T1000 (cell line): Measurements from ENCODE around the gene CDH12.

Experiments
- DNase-seq: peaks from one replicate; lab custom pipeline; 2025; ENCODE audit warnings: mixed read lengths; lab: John Stamatoyannopoulos, UW

The CDH12 gene

GRCh38 chr5:22764736-22765135 is 88.4 kb downstream of the CDH12 start:
- no peak for DNase-seq

DNA sequence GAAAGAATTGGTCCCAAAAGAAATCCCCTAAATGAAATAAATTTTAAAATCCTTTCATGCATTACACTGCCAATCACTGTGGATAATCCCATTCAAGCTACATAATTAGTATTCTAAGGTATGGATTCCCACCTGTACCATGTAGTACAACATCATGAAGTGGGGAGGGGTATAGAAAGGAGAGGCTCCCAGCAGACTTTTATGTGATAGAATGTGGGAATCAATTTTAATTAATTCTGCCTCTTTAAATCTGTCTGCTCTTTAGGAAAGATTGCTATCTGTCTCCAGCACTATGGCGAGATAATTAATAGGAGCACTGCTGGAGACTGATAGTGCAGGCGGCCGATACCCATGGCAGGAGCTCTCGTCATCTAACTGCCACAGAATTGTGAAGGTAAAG is 95.4 kb downstream of the CDH12 start:
- no peak for DNase-seq

- DNase-seq: no peak
Measured at GRCh38 chr5:22754155-22754554, 99.0 kb downstream of the CDH12 start.

GRCh38 chr5:22751536-22751935 is 101.6 kb downstream of the CDH12 start:
- no peak for DNase-seq

DNA sequence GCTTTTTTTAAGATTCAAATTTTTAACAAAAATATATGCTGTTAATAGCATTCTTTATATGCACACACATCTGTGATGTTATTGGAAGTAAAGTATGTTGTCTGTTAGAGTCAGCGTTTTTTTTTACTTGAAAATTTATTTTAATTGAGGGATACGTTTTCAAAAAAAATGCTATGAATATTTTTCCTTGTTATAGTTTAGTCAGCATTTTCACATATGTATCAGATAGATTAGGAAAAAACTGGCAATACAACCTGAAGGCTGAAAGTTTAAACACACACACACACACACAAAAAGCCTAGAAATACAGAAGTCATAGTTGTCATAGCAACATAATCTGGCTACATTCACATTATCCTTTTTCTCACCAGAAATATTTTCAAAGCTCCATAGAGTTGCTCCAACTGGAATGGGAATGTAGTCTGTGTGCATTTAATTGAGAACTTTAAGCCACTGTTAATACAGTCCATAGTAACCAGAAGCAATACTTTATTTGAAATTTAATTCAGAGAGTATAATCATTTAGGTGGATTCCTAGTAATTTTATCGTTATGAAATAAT is 116.6 kb downstream of the CDH12 start:
- DNase-seq: no peak

DNA sequence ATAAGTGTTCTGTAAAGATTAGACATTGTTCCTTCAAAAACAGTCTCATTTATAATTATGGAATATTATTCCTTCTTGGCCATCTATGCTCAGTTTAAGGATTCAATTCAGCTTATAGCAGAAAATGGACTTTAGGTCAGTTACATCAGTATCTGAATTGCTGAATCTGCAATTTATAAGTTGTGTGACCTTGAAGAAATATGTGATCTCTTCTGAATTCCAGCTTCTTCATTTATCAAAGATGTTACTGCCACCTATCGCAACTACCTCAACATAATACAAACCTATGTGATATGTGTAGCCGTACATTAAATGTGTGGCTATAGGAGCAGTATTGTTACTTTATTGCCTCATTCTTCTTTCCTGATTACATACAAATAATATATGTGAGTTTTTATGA is 118.2 kb downstream of the CDH12 start:
- DNase-seq: no peak

- no peak for DNase-seq
Measured at GRCh38 chr5:22728610-22729009, 124.5 kb downstream of the CDH12 start.

GRCh38 chr5:22722491-22722890 is 130.7 kb downstream of the CDH12 start:
- no peak for DNase-seq

DNA sequence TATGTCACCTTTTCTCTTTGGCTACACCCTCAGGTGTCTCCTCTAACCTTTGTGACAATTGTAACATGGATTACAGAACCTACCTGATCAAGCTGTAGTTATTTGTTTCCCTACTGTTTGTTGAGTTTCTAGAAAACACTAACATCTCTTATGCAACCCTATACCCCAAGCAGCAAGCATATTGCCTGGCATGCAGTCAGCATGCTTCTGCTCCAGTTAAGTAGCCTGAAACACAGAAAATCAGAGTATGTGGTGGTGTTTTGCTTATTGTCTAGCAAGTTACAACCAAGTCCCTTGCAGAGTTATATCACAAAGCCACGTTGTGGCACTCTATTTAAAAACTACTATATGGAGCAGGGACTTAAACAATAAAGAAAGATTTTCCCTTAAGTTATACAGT is 131.1 kb downstream of the CDH12 start:
- DNase-seq: no peak

- no peak for DNase-seq
Measured at GRCh38 chr5:22719842-22720241, 133.3 kb downstream of the CDH12 start.

DNA sequence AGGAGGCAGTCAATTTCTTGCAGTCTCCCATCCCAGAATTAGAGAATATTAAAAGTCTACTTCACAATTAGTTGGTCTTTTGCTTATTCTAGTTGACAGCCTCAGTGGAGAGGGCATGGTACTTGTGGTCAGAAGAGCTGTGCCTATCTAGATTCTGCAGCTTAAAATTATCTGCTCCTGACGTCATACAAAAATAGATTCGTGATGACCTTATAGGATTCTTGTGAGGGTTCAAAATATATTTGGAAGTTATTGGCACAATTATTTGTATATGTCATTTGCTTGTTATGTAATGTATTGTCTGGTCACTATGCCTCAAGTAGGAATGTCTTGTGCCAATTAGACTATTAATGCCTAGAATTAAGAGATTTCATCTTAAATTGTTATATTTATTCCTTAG is 142.5 kb downstream of the CDH12 start:
- DNase-seq: no peak

DNA sequence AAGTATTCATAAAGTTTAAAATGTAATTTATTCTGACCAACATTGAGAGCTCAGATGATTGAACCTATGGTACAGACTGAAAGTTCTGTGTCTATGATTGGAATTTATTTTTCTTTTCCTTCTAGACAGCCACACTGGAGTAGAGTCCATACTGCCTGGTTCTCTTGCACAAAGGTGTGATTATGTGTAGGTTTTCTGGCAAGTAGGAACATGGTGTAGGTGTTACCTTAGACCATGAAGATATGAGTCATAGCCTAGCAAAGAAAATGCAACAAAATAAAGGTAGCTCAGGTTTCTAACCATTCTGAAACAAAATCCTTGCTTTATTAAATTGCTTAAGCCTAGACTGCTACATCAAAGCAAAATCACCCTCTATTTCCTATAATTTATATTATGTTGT is 143.4 kb downstream of the CDH12 start:
- DNase-seq: no peak

DNA sequence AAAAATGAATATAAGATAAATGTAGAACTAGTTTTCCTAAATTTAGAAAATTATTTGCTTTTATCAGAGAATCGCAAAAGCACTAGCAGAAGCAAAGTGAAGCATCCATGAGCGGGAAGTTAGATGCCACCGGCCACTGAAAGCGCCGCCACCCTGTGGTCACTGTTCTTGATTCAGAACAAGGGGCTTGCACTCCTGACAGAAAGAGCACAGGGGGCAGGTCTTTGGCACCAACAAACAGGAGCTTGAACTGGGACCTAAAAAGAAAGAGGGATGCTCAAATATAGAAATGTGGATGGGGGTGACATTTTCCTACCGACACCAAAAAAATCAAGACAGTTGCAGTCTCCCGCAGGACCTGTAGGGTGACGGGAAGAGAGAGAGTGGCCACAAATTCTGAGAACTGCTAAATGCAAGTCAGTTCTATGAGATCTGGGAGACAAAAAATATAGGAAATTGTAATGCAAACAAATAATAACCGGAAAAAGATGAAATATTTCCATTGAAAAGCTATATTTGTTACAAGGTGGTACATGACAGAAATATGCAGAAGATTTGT is 144.3 kb downstream of the CDH12 start:
- no peak for DNase-seq

DNA sequence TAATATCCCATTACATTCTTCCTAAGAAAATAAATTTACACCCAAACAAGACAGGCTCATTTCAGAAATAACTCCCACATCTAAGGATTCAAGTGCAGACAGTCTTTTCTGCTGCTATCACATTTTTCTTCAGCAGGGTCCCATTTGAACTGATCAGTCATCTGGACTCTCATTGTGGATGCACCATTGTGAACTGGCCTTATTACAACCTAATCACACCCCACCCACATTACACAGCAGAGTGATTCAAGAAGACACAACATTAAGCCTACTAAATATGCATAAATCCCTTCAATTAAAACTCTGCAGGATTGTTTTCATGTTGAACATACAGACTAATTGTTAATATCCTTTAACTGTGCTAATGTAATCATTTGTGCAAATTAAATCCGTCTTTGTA is 146.2 kb downstream of the CDH12 start:
- DNase-seq: no peak

- no peak for DNase-seq
Measured at GRCh38 chr5:22699319-22699718, 153.8 kb downstream of the CDH12 start.

DNA sequence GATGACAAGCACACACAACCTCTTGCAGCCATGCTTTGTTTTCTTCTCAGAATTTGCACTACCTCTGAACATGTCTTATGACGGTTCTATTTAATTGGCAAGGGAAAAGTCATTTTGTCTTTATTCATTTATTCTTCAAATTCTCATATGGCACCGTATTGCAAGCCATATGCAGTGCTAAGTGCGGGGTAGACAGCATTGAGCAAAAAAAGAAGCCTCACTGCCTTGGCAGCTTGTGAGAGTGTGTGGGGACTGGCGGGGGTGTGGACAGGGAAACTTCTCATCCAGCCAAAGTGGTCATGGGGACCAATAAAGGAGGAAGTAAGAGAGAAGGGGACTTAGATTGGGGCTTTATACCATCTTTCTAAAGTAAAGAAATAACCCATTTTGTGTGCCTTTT is 160.0 kb downstream of the CDH12 start:
- no peak for DNase-seq

- no peak for DNase-seq
Measured at GRCh38 chr5:22683050-22683449, 170.1 kb downstream of the CDH12 start.

GRCh38 chr5:22678886-22679285 is 174.3 kb downstream of the CDH12 start:
- DNase-seq: no peak

GRCh38 chr5:22673131-22673530 is 180.0 kb downstream of the CDH12 start:
- DNase-seq: no peak

- DNase-seq: no peak
Measured at GRCh38 chr5:22669345-22669744, 183.8 kb downstream of the CDH12 start.

DNA sequence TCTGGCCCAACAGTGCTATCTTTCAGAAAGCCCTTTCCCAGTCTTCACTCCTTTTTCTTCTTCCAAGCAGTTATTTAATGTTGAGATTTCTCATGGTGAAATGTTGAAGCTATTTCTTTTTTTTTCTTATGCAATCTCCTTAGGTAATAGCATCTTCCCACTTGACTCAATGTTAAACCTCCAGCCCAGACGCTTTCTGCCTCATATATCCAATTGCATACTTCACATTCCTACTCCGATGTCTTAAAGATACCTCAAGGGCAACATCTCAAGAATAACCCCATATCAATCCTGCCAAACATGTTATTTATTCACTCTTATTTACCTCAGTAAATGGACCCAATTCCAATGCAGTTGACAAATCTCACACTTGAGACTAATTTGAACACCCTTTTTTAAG is 187.3 kb downstream of the CDH12 start:
- DNase-seq: no peak

DNA sequence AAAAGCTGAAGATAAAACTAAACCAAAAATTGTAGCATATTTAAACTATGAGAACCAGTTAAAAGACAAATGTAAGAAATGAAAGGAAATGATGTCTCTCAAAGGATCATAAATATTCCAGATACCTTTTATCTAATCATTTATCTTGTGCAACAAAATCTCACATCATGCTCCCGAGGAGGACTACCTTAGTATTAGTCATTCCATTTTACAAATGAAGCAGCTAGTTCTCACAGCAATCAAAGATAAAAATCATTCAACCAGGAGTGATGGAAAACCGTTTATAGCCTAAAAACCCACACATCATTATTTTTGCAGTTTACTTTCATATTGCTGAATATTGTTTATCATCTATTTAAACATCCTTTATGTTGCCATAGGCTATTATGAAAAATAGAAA is 190.0 kb downstream of the CDH12 start:
- DNase-seq: no peak

DNA sequence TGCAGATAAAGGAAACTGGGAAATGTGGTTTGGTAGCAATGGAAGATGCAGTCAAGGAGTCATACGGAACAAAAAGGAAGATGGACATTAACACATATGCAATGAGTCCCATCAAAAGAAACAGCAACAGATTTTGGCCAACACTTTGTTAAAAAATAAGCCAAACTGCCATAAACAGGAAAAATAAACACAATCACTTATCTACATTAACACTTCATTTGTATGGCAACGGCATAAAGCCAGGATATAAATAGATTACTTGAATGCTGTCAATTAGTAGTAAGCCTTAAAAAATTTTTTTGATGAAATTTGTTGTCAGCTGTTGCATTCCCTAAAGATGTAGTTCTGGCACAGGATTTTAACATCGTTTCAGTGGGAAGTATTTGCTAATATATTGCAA is 190.8 kb downstream of the CDH12 start:
- no peak for DNase-seq

GRCh38 chr5:22651355-22651754 is 201.8 kb downstream of the CDH12 start:
- no peak for DNase-seq

GRCh38 chr5:22650511-22650910 is 202.6 kb downstream of the CDH12 start:
- no peak for DNase-seq
